Measurements from ENCODE around the gene FAM167B.

Gene FAM167B

DNA sequence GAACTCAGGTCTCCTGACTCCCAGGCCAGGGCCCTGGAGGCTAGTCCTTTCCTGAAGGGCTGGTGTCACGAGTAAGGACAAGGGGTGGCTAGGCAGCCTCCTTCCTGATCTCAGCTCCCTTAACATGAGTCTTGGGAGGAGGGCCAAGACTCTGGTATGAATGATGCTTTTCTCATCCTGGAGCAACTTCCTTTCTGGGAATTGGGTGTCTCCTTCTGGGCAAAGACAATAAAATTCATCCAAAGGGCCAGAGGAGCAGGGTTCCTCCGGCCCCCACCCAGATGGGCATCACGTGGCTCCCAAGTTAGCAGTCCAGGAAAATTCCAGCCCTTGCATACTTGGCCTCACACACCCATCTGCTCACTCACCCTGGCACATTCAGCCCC is at the start of gene FAM167B:
FAM167B (plus strand) TSS at position 335 of the 386 bp plus-strand sequence. CDS start 200 bp downstream, outside the sequence.
- no peak for ATAC-seq

- no peak for ATAC-seq
These were observed 49.2 kb upstream of the FAM167B start for GRCh38 chr1:32197837-32198236.

GRCh38 chr1:32198237-32199042 is 48.6 kb upstream of the FAM167B start:
- ATAC-seq, result no peak

- ATAC-seq, result no peak
These were observed 47.8 kb upstream of the FAM167B start for GRCh38 chr1:32199043-32199716.

GRCh38 chr1:32199717-32200072 is 47.3 kb upstream of the FAM167B start:
- no peak for ATAC-seq

GRCh38 chr1:32200226-32201010 is 46.6 kb upstream of the FAM167B start, which contains the start of gene CCDC28B:
Gene CCDC28B, plus strand, starts transcription at chr1:32200595. Its CDS starts 1,341 bp downstream, at chr1:32201936.
- peak; percentile 34 to 44 for ATAC-seq

GRCh38 chr1:32201011-32201855 is 45.8 kb upstream of the FAM167B start:
- peak; percentile 50 to 52 for ATAC-seq

- no peak for ATAC-seq
These were observed 42.1 kb upstream of the FAM167B start for GRCh38 chr1:32204943-32205361.

- ATAC-seq, result peak; percentile 77 to 79
These were observed 41.3 kb upstream of the FAM167B start, which contains the start of gene IQCC for GRCh38 chr1:32205401-32206370. Gene IQCC, plus strand, starts transcription at chr1:32205671. Its CDS starts 11 bp downstream, at chr1:32205682.

- no peak for ATAC-seq
These were observed 38.6 kb upstream of the FAM167B start for GRCh38 chr1:32208469-32208868.

DNA sequence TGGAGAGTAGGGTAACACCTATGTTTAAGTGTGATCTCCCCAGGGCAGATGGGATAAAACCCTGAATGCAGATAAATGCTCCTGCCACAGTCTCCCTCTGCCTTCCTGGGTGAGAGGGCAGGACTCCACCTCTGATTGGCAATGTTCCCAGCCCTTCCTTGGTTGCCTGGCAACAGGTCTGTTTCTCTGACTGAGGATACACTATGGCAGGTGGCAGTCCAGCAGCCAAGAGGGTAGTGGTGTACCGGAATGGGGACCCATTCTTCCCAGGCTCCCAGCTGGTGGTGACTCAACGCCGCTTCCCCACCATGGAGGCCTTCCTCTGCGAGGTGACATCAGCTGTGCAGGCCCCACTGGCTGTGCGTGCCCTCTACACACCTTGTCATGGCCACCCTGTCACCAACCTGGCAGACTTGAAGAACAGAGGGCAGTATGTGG is 38.1 kb upstream of the FAM167B start, which contains the start of gene DCDC2B:
DCDC2B (plus strand) TSS at position 199 of the 438 bp plus-strand sequence; CDS start at position 204, 5 bp downstream.
- ATAC-seq, result no peak

DNA sequence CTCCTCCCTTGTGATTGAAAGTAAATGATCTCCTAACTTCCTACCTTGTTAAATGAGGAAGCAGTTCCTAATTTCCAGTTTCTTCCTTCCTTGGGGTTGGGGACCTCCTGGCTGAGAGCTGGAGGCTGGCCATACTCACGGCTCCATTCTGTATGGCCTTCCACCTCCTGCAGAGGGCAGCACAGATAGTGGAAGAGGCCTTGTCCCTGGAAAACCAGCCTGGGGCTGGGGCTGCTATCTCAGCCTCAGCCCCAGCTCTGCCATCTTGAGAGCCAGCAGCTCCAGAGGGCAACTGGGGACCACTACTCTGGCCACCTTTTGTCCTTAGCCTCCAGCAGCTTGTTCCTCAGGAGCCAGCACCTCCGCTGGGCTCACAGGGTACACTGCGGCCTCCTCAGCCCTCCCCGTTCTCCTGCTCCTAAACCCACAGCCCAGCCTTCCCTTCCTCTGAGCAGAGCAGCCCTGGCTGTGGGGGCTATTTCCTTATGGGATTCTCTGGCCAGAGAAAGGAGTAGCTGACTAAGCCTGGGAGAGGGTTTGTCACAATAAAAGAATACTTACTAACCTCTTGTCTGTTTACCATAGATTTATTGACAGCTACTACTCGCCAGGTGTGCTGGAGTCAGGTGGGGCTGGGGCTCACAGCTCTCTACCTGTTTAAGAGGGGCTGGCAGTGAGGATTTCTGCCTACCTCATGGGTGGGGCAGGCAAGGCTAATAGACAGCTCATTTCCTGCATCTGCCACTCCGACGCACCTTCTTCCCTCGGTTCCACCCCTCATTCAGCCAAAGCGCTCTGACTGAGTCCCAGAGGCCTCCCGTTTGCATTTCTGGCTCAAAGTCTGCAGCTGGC is 31.2 kb upstream of the FAM167B start:
- ATAC-seq, result peak; percentile 80 to 83

DNA sequence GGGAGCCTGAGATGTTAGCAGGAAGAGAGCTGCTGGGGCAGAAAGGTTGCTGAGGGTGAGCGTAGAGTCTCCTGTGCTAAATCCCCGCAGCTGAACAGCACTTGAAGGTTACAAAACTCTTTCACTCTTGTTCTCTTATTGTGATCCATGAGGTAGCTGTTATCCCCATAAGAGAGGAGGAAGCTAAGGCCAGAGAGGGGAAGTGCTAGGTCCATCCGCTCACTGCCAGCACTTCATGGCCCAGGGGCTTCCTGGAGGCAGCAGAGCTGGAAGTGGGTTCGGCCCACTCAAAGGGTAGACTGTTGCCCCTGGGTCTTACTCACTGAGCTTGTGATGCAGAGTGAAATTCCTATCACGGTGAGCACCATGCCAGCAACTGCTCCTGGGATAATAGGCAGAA is 30.5 kb upstream of the FAM167B start:
- ATAC-seq, result no peak

- no peak for ATAC-seq
These were observed 28.0 kb upstream of the FAM167B start for GRCh38 chr1:32219022-32219421.

DNA sequence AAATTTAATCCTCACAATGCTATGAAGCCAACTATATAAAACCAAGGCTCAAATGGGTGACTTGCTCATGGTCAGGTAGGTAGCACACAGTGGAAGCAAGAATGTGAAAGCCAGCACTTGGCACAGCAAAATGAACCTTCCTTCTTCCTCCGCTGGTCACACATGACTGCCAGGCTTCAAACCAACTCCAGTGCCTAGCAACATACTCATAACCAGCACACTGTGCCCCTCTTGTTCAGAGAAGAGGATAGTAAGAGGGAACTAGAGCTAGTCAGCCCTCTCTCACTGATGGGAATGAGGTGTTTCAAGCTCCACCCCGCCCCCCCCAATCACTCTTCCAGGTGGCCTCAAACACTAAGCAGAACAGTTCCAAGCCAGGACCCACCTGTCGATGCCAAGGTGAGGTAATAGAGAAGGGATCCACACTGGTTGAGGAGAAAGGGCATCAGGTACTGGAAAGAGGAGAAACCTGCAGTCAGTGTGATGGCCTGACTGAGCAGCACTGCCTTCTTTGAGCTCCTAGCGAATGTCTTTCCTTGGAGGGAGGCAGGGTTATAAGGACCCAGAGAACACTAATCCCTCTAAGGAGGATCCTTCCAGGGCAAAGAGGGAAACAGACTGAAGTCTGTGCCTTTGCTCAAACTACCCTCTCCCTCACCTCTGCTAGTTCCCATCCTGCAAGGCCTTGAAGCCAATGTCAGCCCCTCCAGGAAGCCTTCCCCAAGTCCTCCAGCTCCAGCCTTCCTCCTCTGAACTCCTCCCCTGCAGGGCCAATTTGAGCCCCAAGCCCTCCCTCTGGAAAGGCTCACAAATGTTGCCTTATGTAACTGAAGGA is 26.1 kb upstream of the FAM167B start:
- no peak for ATAC-seq

DNA sequence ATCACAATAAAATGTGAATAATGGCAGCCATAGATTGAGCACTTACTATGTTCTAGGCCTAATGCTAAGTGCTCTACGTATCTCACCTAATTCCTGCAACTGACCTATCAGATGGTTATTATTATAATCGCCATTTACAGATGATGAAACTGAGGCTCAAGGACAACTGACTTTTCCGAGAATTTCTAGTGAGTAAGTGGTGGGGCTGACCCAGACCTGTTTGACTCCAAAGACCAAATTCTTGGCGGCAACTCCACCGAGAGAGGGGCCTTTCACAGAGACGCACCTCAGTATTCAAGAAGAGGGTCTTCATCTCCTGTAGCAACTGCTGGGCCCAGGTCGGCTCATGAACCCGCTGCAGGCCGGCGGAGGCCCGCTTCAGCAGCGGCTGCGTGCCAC is 25.4 kb upstream of the FAM167B start:
- ATAC-seq, result no peak

GRCh38 chr1:32221980-32222755 is 24.9 kb upstream of the FAM167B start, which contains the start of the genes EIF3I and TMEM234:
Gene EIF3I, plus strand, starts transcription at chr1:32222407. Its CDS starts 35 bp downstream, at chr1:32222442.
Gene TMEM234, minus strand, starts transcription at chr1:32222353. Its CDS starts 31 bp downstream, at chr1:32222322.
- peak; percentile 98 for ATAC-seq

- no peak for ATAC-seq
These were observed 23.3 kb upstream of the FAM167B start for GRCh38 chr1:32223683-32224082.

All from activated CD4-positive, CD25-positive, alpha-beta regulatory T cell treated with anti-CD3 and anti-CD28 coated beads, Interleukin-2, amount 50 U/mL, for 24 hours (primary cell).